HepG2 (cell line): ENCODE results near the gene POFUT1. TPM values are rescaled to one million over a fixed set of nuclear protein-coding genes. Genes with fewer than 3 reads are reported as not detected.
A peak's percentile ranks its signal among the peaks of the same experiment; 100 is the strongest.

Experiments
- ATAC-seq: fragments of 200-7000 bp; cut with Tn5 transposase; 3 replicates; pipeline ENCODE4 v1.9.1; 2020; ENCODE audit warnings: mild to moderate bottlenecking, moderate library complexity
- BruUV-seq: library from RNA; stranded (reverse); fragments of 400-500 nt; replicated peaks from 2 replicates; lab custom pipeline; 2021; lab: Mats Ljungman, UMichigan
- CTCF ChIA-PET: fragments of 300-600 bp; formaldehyde crosslinking; extraction: SDS; loops from one replicate; lab custom pipeline; 2021; ENCODE audit warnings: low total read pairs, inconsistent platforms, low intra/inter-chr PET ratio; lab: Yijun Ruan, JAX
- POLR2A ChIA-PET: fragments of 350-600 bp; sonication (Branson Sonifier 250); formaldehyde crosslinking; loops from one replicate; lab custom pipeline; 2020; ENCODE audit warnings: antibody characterized with exemption, inconsistent platforms; lab: Yijun Ruan, JAX
- DNase-seq: peaks from one replicate; pipeline ENCODE4 v3.0.0-alpha.2; 2015; ENCODE audit warnings: low spot score
- FAIRE-seq: peaks from 3 replicates; lab custom pipeline; 2011; peaks lifted over from hg19 to GRCh38; lab: Jason Lieb, UNC
- H2AFZ ChIP-seq: one replicate; pipeline ENCODE4 v1.6.1; 2011; ENCODE audit warnings: low read length, inconsistent platforms
- H3K27ac ChIP-seq: fragments of 300-600 bp; 3 replicates; pipeline ENCODE4 v1.8.0; 2011; ENCODE audit warnings: mixed run types, mild to moderate bottlenecking, mixed read lengths, low read length, inconsistent platforms; ENCODE audit not compliant: insufficient read depth; ENCODE audit errors: extremely low read length
- H3K27me3 ChIP-seq, 2 experiments: fragments of 200-600 bp in 1 of 2; 2 replicates in 1 of 2; 3 replicates in 1 of 2; pipeline versions ENCODE4 v1.6.0 to v1.8.0; 2011; ENCODE audit warnings: low read length in 2 of 2, mild to moderate bottlenecking in 2 of 2, moderate library complexity in 2 of 2, inconsistent platforms in 1 of 2; ENCODE audit not compliant: insufficient read depth in 2 of 2, control insufficient read depth in 1 of 2
- H3K36me3 ChIP-seq, 2 experiments: fragments of 200-600 bp in 1 of 2; replicated peaks in 1 of 2; 2 replicates in 1 of 2; 3 replicates in 1 of 2; pipeline versions ENCODE4 v1.5.1 to v1.8.0; 2011; ENCODE audit warnings: low read length in 2 of 2, inconsistent platforms in 1 of 2; ENCODE audit not compliant: insufficient read depth in 2 of 2, control insufficient read depth in 1 of 2
- H3K4me1 ChIP-seq: 2 replicates; pipeline ENCODE4 v1.5.1; 2012; ENCODE audit warnings: low read length, inconsistent platforms; ENCODE audit not compliant: insufficient read depth
- H3K4me2 ChIP-seq: 2 replicates; pipeline ENCODE4 v1.6.0; 2011; ENCODE audit warnings: low read depth, low read length, inconsistent platforms
- H3K4me3 ChIP-seq, 3 experiments: fragments of 200-600 bp in 1 of 3; sonication (generic), shearing (Covaris generic) in 1 of 3; replicated peaks in 1 of 3; 2 replicates each; pipeline ENCODE4 v1.5.1; 2011 to 2016; ENCODE audit warnings: low read length in 3 of 3, inconsistent platforms in 2 of 3, low read depth in 2 of 3, mild to moderate bottlenecking in 2 of 3, control low read depth in 1 of 3, mixed read lengths in 1 of 3; ENCODE audit not compliant: insufficient read depth in 1 of 3
- H3K79me2 ChIP-seq: one replicate; pipeline ENCODE4 v1.6.1; 2011; ENCODE audit warnings: low read length, inconsistent platforms; ENCODE audit not compliant: insufficient read depth
- H3K9ac ChIP-seq: 2 replicates; pipeline ENCODE4 v1.6.0; 2011; ENCODE audit warnings: mild to moderate bottlenecking, low read depth, low read length, inconsistent platforms; ENCODE audit not compliant: insufficient read depth
- H3K9me3 ChIP-seq: 2 replicates; pipeline ENCODE4 v1.5.1; 2012; ENCODE audit warnings: mild to moderate bottlenecking, low read length
- H4K20me1 ChIP-seq: 2 replicates; pipeline ENCODE4 v1.6.0; 2011; ENCODE audit warnings: inconsistent platforms, mild to moderate bottlenecking, low read length, moderate library complexity; ENCODE audit not compliant: insufficient read depth
- ESRRA ChIP-seq: sonication (generic); formaldehyde crosslinking; IDR thresholded peaks from 2 replicates; pipeline ENCODE4 v1.5.1; 2020; ENCODE audit warnings: mild to moderate bottlenecking, low read depth, missing genetic modification reagents
- HNRNPUL1 ChIP-seq: fragments of 200-400 bp; formaldehyde crosslinking; IDR thresholded peaks from 2 replicates; pipeline ENCODE4 v1.6.1; 2017; ENCODE audit warnings: low read depth, mild to moderate bottlenecking, low read length, moderate library complexity
- LCORL ChIP-seq, 2 experiments: fragments of 450-650 bp in 1 of 2; sonication (generic) in 1 of 2; formaldehyde crosslinking in 1 of 2; IDR thresholded peaks; 2 replicates each; pipeline versions ENCODE4 v1.5.0 to v1.6.1; 2017 to 2020; ENCODE audit warnings: antibody characterized with exemption in 1 of 2, missing genetic modification reagents in 1 of 2
- NCOA1 ChIP-seq: sonication (generic); formaldehyde crosslinking; IDR thresholded peaks from 2 replicates; pipeline ENCODE4 v1.9.0; 2021; ENCODE audit warnings: missing genetic modification reagents
- NFKBIZ ChIP-seq: IDR thresholded peaks from 2 replicates; pipeline ENCODE4 v1.6.1; 2018; ENCODE audit warnings: missing genetic modification reagents, missing compliant biosample characterization
- RAD51 ChIP-seq: fragments of 450-650 bp; IDR thresholded peaks from 2 replicates; pipeline ENCODE4 v1.6.1; 2016; ENCODE audit warnings: borderline replicate concordance
- TRIM24 ChIP-seq: sonication (generic); formaldehyde crosslinking; IDR thresholded peaks from 2 replicates; pipeline ENCODE4 v1.8.0; 2022; ENCODE audit warnings: mild to moderate bottlenecking, missing genetic modification reagents
- ZEB1 ChIP-seq: IDR thresholded peaks from 2 replicates; pipeline ENCODE4 v1.6.1; 2012; ENCODE audit warnings: mild to moderate bottlenecking, low read depth, inconsistent platforms; ENCODE audit not compliant: insufficient replicate concordance
- ZNF142 ChIP-seq: sonication (generic); formaldehyde crosslinking; IDR thresholded peaks from 2 replicates; pipeline ENCODE4 v1.4.0; 2020; ENCODE audit warnings: missing genetic modification reagents
- ZNF687 ChIP-seq: sonication (generic); formaldehyde crosslinking; IDR thresholded peaks from 2 replicates; pipeline ENCODE4 v1.5.1; 2020; ENCODE audit warnings: mild to moderate bottlenecking, missing genetic modification reagents, moderate library complexity
- WGBS: methylation state at CpG from one replicate; pipeline ENCODE4 v1.1.6; 2017; ENCODE audit warnings: low lambda C conversion rate; 5-methylcytosine and 5-hydroxymethylcytosine counted together
- in situ Hi-C: cut with HindIII; loops from 2 replicates; pipeline ENCODE4 v1.10.0; 2017; ENCODE audit warnings: low pct_unique_long_range_greater_than_20kb; ENCODE audit not compliant: extremely low pct_ligation_motif_present
- intact Hi-C: fragments of 100-400 bp; cut with micrococcal nuclease; formaldehyde crosslinking; loops from one replicate; pipeline ENCODE4 v1.10.0; 2022; ENCODE audit not compliant: unreplicated experiment
- polyA plus RNA-seq, 8 experiments: library from polyadenylated mRNA; depleted of rRNA in 3 of 8; stranded (reverse) in 7 of 8; unstranded in 1 of 8; fragments of >200 nt; fragmentation: Illumina TruSeq in 4 of 8; extraction: Trizol in 4 of 8; gene quantifications; 2 replicates each; pipeline versions ENCODE4 v1.2.1 to v1.2.3, GENCODE V29; 2011 to 2016; ENCODE audit warnings: low read depth in 4 of 8, missing spikeins in 1 of 8, mixed read lengths in 1 of 8; ENCODE audit not compliant: insufficient read depth in 1 of 8
- total RNA-seq, 5 experiments: library from RNA; depleted of rRNA; stranded (reverse); fragments of >200 nt; fragmentation: Illumina TruSeq; extraction: Trizol; gene quantifications; 2 replicates each; pipeline ENCODE4 v1.2.3, GENCODE V29; 2016; ENCODE audit warnings: low read depth in 1 of 5
- TF ChIP-seq, protein P1 (sequence below): sonication (generic); formaldehyde crosslinking; IDR thresholded peaks from 2 replicates; pipeline ENCODE4 v1.4.0; 2020; ENCODE audit warnings: missing genetic modification reagents

POFUT1 gene
- total and polyA plus RNA-seq, 2 of the 13 experiments (the other 11 are each of a cell fraction or from before 2014, with no cell fraction given), result 35.5 to 58.3 TPM

DNA sequence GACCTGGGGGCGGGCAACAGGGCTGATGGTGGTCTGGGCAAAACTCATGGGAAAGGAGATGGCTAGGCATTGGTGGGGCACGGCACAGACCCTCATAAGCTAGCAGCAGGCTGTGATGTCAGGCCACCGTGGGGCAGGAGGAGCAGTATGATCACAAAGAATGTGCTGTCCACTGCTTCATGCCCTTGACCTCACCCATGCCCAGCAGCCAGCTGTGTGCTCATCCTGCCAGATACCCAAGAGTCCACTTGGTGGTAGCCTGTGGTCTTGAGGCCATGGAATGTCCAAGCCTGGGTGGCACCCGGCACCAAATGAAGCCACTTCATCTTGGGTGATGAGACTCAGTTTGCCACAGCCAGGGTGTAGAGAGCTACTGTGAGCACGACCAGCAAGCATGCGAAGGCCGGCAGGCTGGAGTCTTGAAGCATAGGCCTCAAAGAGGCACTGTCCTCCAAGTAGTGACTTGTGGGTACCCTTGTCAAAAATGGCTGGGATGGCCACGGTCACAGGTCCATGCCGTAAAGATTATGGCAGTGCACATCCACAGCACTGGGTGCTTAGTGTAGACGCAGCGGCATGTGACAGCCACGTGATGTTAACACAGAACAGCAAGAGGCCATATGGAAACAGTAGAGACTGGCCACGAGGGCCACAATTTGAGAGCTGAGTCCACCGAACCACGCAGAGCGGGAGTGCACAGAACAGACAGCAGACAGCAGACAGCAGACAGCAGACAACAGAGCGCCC is 19.1 kb upstream of the POFUT1 start (continued):
- TF ChIP-seq ZNF142 (CRISPR knock-in tag), result no peak
- TF ChIP-seq NCOA1 (CRISPR knock-in tag), result no peak
- TF ChIP-seq ZEB1, result no peak
- no peak for TF ChIP-seq TRIM24 (CRISPR knock-in tag)
- TF ChIP-seq NFKBIZ (CRISPR knock-in tag), result no peak
- no peak for TF ChIP-seq HNRNPUL1
- TF ChIP-seq LCORL (IDR thresholded peaks at IDR 0.05), result no peak
- TF ChIP-seq LCORL (CRISPR knock-in tag; IDR thresholded peaks at IDR 0.05), result no peak

DNA sequence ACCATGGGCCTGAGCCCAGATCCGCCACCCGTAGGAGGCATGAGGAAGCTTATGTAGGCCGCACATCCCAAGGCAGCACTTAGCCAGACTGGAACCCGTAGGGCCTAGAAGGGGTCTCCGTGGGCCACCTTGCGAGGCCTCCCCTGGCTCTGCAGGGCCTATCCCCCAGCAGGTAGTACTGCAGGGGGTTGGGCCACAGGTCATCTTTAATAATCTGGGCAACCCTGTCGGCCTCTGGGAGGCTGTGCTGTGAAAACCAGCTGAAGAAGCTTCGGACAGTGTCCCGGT is 18.6 kb upstream of the POFUT1 start:
- no peak for DNase-seq
- TF ChIP-seq, protein P1, sequence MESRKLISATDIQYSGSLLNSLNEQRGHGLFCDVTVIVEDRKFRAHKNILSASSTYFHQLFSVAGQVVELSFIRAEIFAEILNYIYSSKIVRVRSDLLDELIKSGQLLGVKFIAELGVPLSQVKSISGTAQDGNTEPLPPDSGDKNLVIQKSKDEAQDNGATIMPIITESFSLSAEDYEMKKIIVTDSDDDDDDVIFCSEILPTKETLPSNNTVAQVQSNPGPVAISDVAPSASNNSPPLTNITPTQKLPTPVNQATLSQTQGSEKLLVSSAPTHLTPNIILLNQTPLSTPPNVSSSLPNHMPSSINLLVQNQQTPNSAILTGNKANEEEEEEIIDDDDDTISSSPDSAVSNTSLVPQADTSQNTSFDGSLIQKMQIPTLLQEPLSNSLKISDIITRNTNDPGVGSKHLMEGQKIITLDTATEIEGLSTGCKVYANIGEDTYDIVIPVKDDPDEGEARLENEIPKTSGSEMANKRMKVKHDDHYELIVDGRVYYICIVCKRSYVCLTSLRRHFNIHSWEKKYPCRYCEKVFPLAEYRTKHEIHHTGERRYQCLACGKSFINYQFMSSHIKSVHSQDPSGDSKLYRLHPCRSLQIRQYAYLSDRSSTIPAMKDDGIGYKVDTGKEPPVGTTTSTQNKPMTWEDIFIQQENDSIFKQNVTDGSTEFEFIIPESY (CRISPR knock-in tag), result peak; percentile 96
- TF ChIP-seq ESRRA (CRISPR knock-in tag) (no peak), ZNF687 (CRISPR knock-in tag) (0 out of 2 replicates have a peak, but pooled peaks have one; percentile 26), RAD51 (no peak)

More for the DNA sequence above, 18.6 kb upstream of the POFUT1 start:
- Histone ChIP-seq H3K79me2 (no peaks in the 10 kb centered on the region), H3K9ac (no peak overlapping the region), H2AFZ (no peak overlapping the region), H3K4me2 (no peak overlapping the region), H3K4me3 (no peak overlapping the region), H3K4me1 (peaks cover 22% of the 10 kb centered on the region), H3K9me3 (no peaks in the 10 kb centered on the region), H3K27me3 (no peaks in the 10 kb centered on the region), H4K20me1 (no peaks in the 10 kb centered on the region), H3K27ac (no peak overlapping the region), H3K36me3 (peaks cover 5 to 12% of the 10 kb centered on the region in 2 experiments; a peak in 4 of 5 replicates)
- in situ Hi-C loops (no loop called here), intact Hi-C loops (no loop called here)
- CTCF ChIA-PET, result no interaction called here
- ATAC-seq (peak; percentile 15), FAIRE-seq (no peak)
- POLR2A ChIA-PET, result no interaction called here
- WGBS, result 98% methylated on average over 5 of the region's 9 CpGs
- no TSS peak for BruUV-seq
